Endothelial cell of umbilical vein (primary cell): ENCODE data around the gene CREG1. TPM values are rescaled to one million over a fixed set of nuclear protein-coding genes. Genes with fewer than 3 reads are reported as not detected.

ENCODE experiments used
- BruUV-seq: library from RNA; stranded (reverse); fragments of 400-500 nt; replicated peaks from 2 replicates; lab custom pipeline; 2021; lab: Mats Ljungman, UMichigan
- CTCF ChIA-PET: fragments of 300-600, 350-600 bp; sonication (Branson Sonifier 250); formaldehyde crosslinking; loops from one replicate; lab custom pipeline; 2021; ENCODE audit warnings: antibody characterized with exemption, inconsistent platforms; lab: Charles Lee
- POLR2A ChIA-PET: fragments of 300-600, 350-600 bp; sonication (Branson Sonifier 250); formaldehyde crosslinking; loops from one replicate; lab custom pipeline; 2021; ENCODE audit warnings: antibody characterized with exemption, inconsistent platforms; lab: Charles Lee
- DNase-seq: peaks from one replicate; pipeline ENCODE4 v3.0.0-alpha.2; 2011; ENCODE audit warnings: low read depth, low spot score
- FAIRE-seq: peaks from 2 replicates; lab custom pipeline; 2011; peaks lifted over from hg19 to GRCh38; lab: Jason Lieb, UNC
- H2AFZ ChIP-seq: 2 replicates; pipeline ENCODE4 v1.6.0; 2012; ENCODE audit warnings: low read depth, low read length, control low read depth, inconsistent platforms
- H3K27ac ChIP-seq: 2 replicates; pipeline ENCODE4 v1.5.1; 2011; ENCODE audit warnings: low read depth, mild to moderate bottlenecking, control low read depth, low read length, moderate library complexity; ENCODE audit not compliant: insufficient read depth
- H3K27me3 ChIP-seq, 2 experiments: 2 replicates each; pipeline versions ENCODE4 v1.6.0 to v1.6.1; 2011; ENCODE audit warnings: low read length in 2 of 2, mixed read lengths in 1 of 2; ENCODE audit not compliant: control insufficient read depth in 2 of 2, insufficient read depth in 2 of 2
- H3K36me3 ChIP-seq, 2 experiments: 2 replicates in 1 of 2; 3 replicates in 1 of 2; pipeline ENCODE4 v1.5.1; 2011; ENCODE audit warnings: low read length in 2 of 2, mild to moderate bottlenecking in 1 of 2, moderate library complexity in 1 of 2; ENCODE audit not compliant: control insufficient read depth in 2 of 2, insufficient read depth in 2 of 2; ENCODE audit errors: extremely low read depth in 1 of 2
- H3K4me1 ChIP-seq: 3 replicates; pipeline ENCODE4 v1.5.1; 2011; ENCODE audit warnings: mild to moderate bottlenecking, low read length; ENCODE audit not compliant: control insufficient read depth, insufficient read depth; ENCODE audit errors: extremely low read depth
- H3K4me2 ChIP-seq: 2 replicates; pipeline ENCODE4 v1.6.1; 2011; ENCODE audit warnings: low read length, control low read depth, mixed read lengths; ENCODE audit not compliant: insufficient read depth
- H3K4me3 ChIP-seq, 3 experiments: fragments of 200-600 bp in 1 of 3; sonication (generic), shearing (Covaris generic) in 1 of 3; replicated peaks in 1 of 3; 2 replicates each; pipeline ENCODE4 v1.5.1; 2011 to 2016; ENCODE audit warnings: control low read depth in 3 of 3, low read length in 3 of 3, mild to moderate bottlenecking in 2 of 3, inconsistent platforms in 1 of 3, low read depth in 1 of 3, moderate library complexity in 1 of 3; ENCODE audit not compliant: insufficient read depth in 1 of 3
- H3K79me2 ChIP-seq: 2 replicates; pipeline ENCODE4 v1.6.0; 2012; ENCODE audit warnings: low read length, inconsistent platforms; ENCODE audit not compliant: control insufficient read depth, insufficient read depth
- H3K9ac ChIP-seq: replicated peaks from 2 replicates; pipeline ENCODE3; 2011; ENCODE audit warnings: low read length, control low read depth; ENCODE audit not compliant: insufficient read depth; ENCODE audit errors: extremely low read depth
- H3K9me1 ChIP-seq: replicated peaks from 3 replicates; pipeline ENCODE4 v1.6.0; 2011; ENCODE audit warnings: mild to moderate bottlenecking, low read length; ENCODE audit not compliant: control insufficient read depth, insufficient read depth; ENCODE audit errors: extremely low read depth
- H3K9me3 ChIP-seq: replicated peaks from 2 replicates; pipeline ENCODE4 v1.5.1; 2012; ENCODE audit warnings: low read length, inconsistent platforms; ENCODE audit not compliant: control insufficient read depth, insufficient read depth
- H4K20me1 ChIP-seq: replicated peaks from 2 replicates; pipeline ENCODE3; 2011; ENCODE audit warnings: mild to moderate bottlenecking, low read length; ENCODE audit not compliant: control insufficient read depth, insufficient read depth; ENCODE audit errors: extremely low read depth
- FOS ChIP-seq: IDR thresholded peaks from 2 replicates; pipeline ENCODE4 v1.6.1; 2011; ENCODE audit warnings: mild to moderate bottlenecking, low read length, moderate library complexity, borderline replicate concordance; ENCODE audit not compliant: insufficient read depth
- GATA2 ChIP-seq: IDR thresholded peaks from 2 replicates; pipeline ENCODE4 v1.7.0; 2011; ENCODE audit warnings: low read depth, mild to moderate bottlenecking, moderate library complexity, mixed read lengths, low read length; ENCODE audit not compliant: insufficient read length, insufficient read depth
- JUN ChIP-seq: IDR thresholded peaks from 2 replicates; pipeline ENCODE4 v1.6.1; 2011; ENCODE audit warnings: borderline replicate concordance, low read depth; ENCODE audit not compliant: insufficient read length, insufficient read depth
- POLR2A ChIP-seq: IDR thresholded peaks from 2 replicates; pipeline ENCODE4 v1.6.1; 2012; ENCODE audit warnings: low read depth, mild to moderate bottlenecking, control low read depth, low read length
- POLR2AphosphoS5 ChIP-seq: IDR thresholded peaks from 2 replicates; pipeline ENCODE4 v1.6.1; 2012; ENCODE audit warnings: low read depth, mild to moderate bottlenecking, control low read depth, low read length, moderate library complexity; ENCODE audit not compliant: insufficient read depth
- dilution Hi-C: fragments of 300-500 bp; cut with MboI; formaldehyde crosslinking; loops from one replicate; pipeline ENCODE4 v1.15.0; 2019; ENCODE audit warnings: low sequenced_read_pairs; ENCODE audit not compliant: extremely low pct_ligation_motif_present
- intact Hi-C: fragments of 100-400 bp; cut with micrococcal nuclease; formaldehyde crosslinking; loops from one replicate; pipeline ENCODE4 v1.10.0; 2022
- polyA plus RNA-seq, 4 experiments: library from polyadenylated mRNA; depleted of rRNA in 3 of 4; stranded (reverse) in 3 of 4; unstranded in 1 of 4; fragments of >200 nt; gene quantifications; 2 replicates each; pipeline versions ENCODE4 v1.2.1 to v1.2.3, GENCODE V29; 2011 to 2012; ENCODE audit warnings: missing spikeins in 1 of 4
- total RNA-seq: library from RNA; stranded (reverse); gene quantifications from 2 replicates; pipeline ENCODE4 v1.2.3, GENCODE V29; 2021
- TF ChIP-seq, protein P1 (sequence below), 2 donors: IDR thresholded peaks; 1 replicate in 1 of 2; 2 replicates in 1 of 2; pipeline ENCODE4 v1.5.1; 2011; ENCODE audit warnings: low read length in 2 of 2, mild to moderate bottlenecking in 2 of 2, moderate library complexity in 2 of 2, control low read depth in 1 of 2, inconsistent platforms in 1 of 2, low read depth in 1 of 2; ENCODE audit not compliant: insufficient read depth in 1 of 2; ENCODE audit errors: extremely low read depth in 1 of 2
- TF ChIP-seq, protein P2 (sequence below): IDR thresholded peaks from 2 replicates; pipeline ENCODE4 v1.6.1; 2011; ENCODE audit not compliant: insufficient read depth, insufficient read length

The CREG1 gene
- total and polyA plus RNA-seq, 2 donors (not counting 3 experiments of a cell fraction or from before 2014, with no cell fraction given): 10.3 to 15.8 TPM

DNA sequence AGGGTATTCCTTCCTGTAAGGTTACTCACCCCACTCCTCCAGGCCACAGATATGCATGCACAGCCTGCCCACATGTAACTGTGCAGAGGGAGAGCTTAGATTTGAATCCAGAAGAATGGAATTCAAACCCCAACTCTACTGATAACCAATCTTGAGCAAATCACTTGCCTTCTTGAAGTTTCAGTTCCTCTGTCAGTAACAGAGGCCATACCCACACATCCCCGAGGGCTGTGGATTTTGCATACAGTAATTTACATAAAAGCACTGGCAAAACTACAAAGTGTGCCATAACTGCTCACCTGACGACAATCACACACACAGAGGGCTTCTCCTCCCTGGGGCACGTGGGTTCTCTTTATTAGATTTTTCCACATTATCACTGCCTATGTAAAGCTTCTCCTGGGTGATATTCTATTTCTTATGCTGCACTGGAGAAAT, 53.9 kb downstream of the CREG1 start:
- FAIRE-seq: no peak
- Histone ChIP-seq H3K4me2 (no peak overlapping the region), H3K9ac (no peak overlapping the region), H3K36me3 (no peaks in the 10 kb centered on the region), H3K27me3 (peaks cover 9 to 10% of the 10 kb centered on the region in 2 experiments), H3K9me3 (no peaks in the 10 kb centered on the region), H3K79me2 (no peaks in the 10 kb centered on the region), H3K4me1 (no peaks in the 10 kb centered on the region), H2AFZ (no peak overlapping the region), H3K4me3 (no peak overlapping the region), H4K20me1 (no peaks in the 10 kb centered on the region), H3K27ac (no peak overlapping the region), H3K9me1 (no peaks in the 10 kb centered on the region)
- DNase-seq: no peak
- dilution Hi-C loops (no loop called here), intact Hi-C loops (no loop called here)
- ChIA-PET CTCF (interaction anchor here (1.7 kb wide), 1 partner anchor 232 kb away, joined by 5 read pairs; no protein-coding TSS in a partner anchor), POLR2A (no interaction called here)
- BruUV-seq: no TSS peak
- TF ChIP-seq POLR2A (no peak), JUN (no peak), GATA2 (no peak), POLR2AphosphoS5 (no peak), FOS (no peak)
- TF ChIP-seq, protein P1, sequence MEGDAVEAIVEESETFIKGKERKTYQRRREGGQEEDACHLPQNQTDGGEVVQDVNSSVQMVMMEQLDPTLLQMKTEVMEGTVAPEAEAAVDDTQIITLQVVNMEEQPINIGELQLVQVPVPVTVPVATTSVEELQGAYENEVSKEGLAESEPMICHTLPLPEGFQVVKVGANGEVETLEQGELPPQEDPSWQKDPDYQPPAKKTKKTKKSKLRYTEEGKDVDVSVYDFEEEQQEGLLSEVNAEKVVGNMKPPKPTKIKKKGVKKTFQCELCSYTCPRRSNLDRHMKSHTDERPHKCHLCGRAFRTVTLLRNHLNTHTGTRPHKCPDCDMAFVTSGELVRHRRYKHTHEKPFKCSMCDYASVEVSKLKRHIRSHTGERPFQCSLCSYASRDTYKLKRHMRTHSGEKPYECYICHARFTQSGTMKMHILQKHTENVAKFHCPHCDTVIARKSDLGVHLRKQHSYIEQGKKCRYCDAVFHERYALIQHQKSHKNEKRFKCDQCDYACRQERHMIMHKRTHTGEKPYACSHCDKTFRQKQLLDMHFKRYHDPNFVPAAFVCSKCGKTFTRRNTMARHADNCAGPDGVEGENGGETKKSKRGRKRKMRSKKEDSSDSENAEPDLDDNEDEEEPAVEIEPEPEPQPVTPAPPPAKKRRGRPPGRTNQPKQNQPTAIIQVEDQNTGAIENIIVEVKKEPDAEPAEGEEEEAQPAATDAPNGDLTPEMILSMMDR (IDR thresholded peaks at IDR 0.05; ENCODE audit: extremely low read depth in 1 of 2, insufficient read depth in 1 of 2, low read depth in 1 of 2, low read length in 2 of 2): no peak
- TF ChIP-seq, protein P2, sequence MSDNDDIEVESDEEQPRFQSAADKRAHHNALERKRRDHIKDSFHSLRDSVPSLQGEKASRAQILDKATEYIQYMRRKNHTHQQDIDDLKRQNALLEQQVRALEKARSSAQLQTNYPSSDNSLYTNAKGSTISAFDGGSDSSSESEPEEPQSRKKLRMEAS: no peak
